ENCODE results near the gene TM2D3. TPM values are rescaled to one million over a fixed set of nuclear protein-coding genes. Genes with fewer than 3 reads are reported as not detected.
"Not testable (repeated sequence)": the region's sequence is repeated elsewhere in the genome, so short reads cannot be mapped to it uniquely, and the experiment has no call there.

The TM2D3 gene
- total RNA-seq, 2 donors from 2014 or later, result 33.7 to 42.7 TPM

DNA sequence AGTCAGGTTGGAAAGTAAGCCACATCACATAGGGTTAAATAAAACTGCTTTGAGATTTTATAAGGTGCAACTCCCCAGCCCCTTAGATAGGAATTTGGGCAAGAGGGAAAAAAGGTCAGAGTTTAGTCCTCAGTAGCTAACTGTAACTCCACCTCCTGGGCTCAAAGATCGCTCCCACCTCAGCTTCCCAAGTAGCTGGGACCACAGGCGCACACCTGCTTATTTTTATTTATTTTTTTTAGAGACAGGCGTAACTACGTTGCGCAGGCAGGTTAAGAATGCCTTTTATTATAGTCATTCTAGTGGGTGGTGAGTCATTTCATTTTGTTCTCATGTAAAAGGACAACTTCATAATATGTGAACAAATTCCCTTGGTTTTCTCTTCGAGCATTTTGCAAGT is 14.7 kb downstream of the TM2D3 start:
- H3K4me3 ChIP-seq, result no peak overlapping the region
- H3K27me3 ChIP-seq, result no peaks in the 10 kb centered on the region
- no peak overlapping the region for H3K27ac ChIP-seq
- H3K9me3 ChIP-seq, result no peaks in the 10 kb centered on the region
- peak; percentile 35 for DNase-seq
- TF ChIP-seq, protein P1, sequence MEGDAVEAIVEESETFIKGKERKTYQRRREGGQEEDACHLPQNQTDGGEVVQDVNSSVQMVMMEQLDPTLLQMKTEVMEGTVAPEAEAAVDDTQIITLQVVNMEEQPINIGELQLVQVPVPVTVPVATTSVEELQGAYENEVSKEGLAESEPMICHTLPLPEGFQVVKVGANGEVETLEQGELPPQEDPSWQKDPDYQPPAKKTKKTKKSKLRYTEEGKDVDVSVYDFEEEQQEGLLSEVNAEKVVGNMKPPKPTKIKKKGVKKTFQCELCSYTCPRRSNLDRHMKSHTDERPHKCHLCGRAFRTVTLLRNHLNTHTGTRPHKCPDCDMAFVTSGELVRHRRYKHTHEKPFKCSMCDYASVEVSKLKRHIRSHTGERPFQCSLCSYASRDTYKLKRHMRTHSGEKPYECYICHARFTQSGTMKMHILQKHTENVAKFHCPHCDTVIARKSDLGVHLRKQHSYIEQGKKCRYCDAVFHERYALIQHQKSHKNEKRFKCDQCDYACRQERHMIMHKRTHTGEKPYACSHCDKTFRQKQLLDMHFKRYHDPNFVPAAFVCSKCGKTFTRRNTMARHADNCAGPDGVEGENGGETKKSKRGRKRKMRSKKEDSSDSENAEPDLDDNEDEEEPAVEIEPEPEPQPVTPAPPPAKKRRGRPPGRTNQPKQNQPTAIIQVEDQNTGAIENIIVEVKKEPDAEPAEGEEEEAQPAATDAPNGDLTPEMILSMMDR (IDR thresholded peaks at IDR 0.05), result no peak
- intact Hi-C loops (cut with DNase I), result no loop called here
- H3K4me1 ChIP-seq, result peaks cover 8% of the 10 kb centered on the region
- no peak overlapping the region for H3K9ac ChIP-seq (ENCODE audit: low read depth in 2 of 2, low read length in 2 of 2)
- no peaks in the 10 kb centered on the region for H3K36me3 ChIP-seq

- TF ChIP-seq, protein P1 (IDR thresholded peaks at IDR 0.05), result no peak
- no peak for DNase-seq
- Histone ChIP-seq H3K4me3 (no peak overlapping the region), H3K9me3 (no peaks in the 10 kb centered on the region), H3K27ac (no peak overlapping the region), H3K36me3 (no peaks in the 10 kb centered on the region), H3K4me1 (peaks cover 8% of the 10 kb centered on the region), H3K9ac (ENCODE audit: low read depth in 2 of 2, low read length in 2 of 2) (no peak overlapping the region), H3K27me3 (no peaks in the 10 kb centered on the region)
- intact Hi-C loops (cut with DNase I), result no loop called here
These were observed 15.1 kb downstream of the TM2D3 start for GRCh38 chr15:101637038-101637437.

DNA sequence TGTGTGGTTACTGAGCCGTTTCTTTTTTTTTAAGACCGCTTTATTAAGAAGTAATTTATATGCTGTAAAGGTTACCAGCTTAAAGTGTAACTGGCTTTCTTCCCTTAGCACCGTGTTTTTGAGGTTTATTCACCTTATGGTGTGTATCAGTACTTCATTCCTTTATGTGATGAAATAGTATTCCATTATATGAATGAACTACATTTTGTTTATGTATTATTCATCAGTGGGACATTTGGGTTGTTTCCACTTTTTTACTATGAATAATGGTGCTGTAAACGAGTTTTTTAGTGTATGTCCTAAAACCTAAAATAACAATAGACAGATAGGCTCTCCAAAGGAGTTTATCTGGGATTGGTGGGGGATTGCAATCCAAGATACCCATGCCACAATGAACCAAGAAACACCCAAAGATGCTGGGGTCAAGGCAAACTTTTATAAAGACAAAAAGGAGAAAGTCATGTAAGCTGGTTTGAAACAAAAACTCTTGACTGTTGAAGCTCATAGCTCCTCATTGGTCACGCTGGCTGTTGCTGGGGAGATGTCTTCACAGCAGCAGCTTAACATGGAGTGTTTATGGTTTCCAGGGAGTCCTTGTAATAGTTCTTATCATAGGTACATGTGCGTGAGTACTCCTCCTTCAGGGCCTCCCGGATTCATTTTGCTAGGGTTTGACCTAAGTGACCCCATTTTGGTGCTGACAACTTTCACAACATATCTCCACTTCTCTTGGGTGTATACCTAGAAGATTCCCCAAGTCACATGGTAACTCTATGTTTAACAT is 16.0 kb downstream of the TM2D3 start:
- Histone ChIP-seq H3K9ac (ENCODE audit: low read depth in 2 of 2, low read length in 2 of 2) (no peak overlapping the region), H3K27me3 (no peaks in the 10 kb centered on the region), H3K4me3 (no peak overlapping the region), H3K9me3 (no peaks in the 10 kb centered on the region), H3K36me3 (no peaks in the 10 kb centered on the region), H3K27ac (no peak overlapping the region), H3K4me1 (peaks cover 5% of the 10 kb centered on the region)
- intact Hi-C loops (cut with DNase I), result no loop called here
- TF ChIP-seq, protein P1 (IDR thresholded peaks at IDR 0.05), result no peak
- DNase-seq, result no peak

GRCh38 chr15:101633356-101633755 is 18.8 kb downstream of the TM2D3 start:
- no peak for DNase-seq
- Histone ChIP-seq H3K4me3 (no peak overlapping the region), H3K4me1 (peaks cover 5% of the 10 kb centered on the region), H3K27me3 (no peaks in the 10 kb centered on the region), H3K36me3 (no peaks in the 10 kb centered on the region), H3K9me3 (no peaks in the 10 kb centered on the region), H3K9ac (ENCODE audit: low read depth in 2 of 2, low read length in 2 of 2) (no peak overlapping the region), H3K27ac (no peak overlapping the region)
- intact Hi-C loops (cut with DNase I), result no loop called here
- TF ChIP-seq, protein P1 (IDR thresholded peaks at IDR 0.05), result no peak

- intact Hi-C loops (cut with DNase I); H3K4me3 ChIP-seq; DNase-seq; H3K36me3 ChIP-seq; H3K27me3 ChIP-seq; H3K27ac ChIP-seq; H3K9ac ChIP-seq (ENCODE audit: low read depth in 2 of 2, low read length in 2 of 2); H3K4me1 ChIP-seq; H3K9me3 ChIP-seq: not testable (repeated sequence)
These were observed 25.5 kb downstream of the TM2D3 start for GRCh38 chr15:101626729-101627128.

GRCh38 chr15:101625980-101626379 is 26.2 kb downstream of the TM2D3 start:
- Histone ChIP-seq H3K4me1 (no peaks in the 10 kb centered on the region), H3K27me3 (no peaks in the 10 kb centered on the region), H3K9me3 (no peaks in the 10 kb centered on the region), H3K4me3 (no peak overlapping the region), H3K27ac (no peak overlapping the region), H3K9ac (ENCODE audit: low read depth in 2 of 2, low read length in 2 of 2) (no peak overlapping the region), H3K36me3 (no peaks in the 10 kb centered on the region)
- intact Hi-C loops (cut with DNase I), result no loop called here
- no peak for DNase-seq
- TF ChIP-seq, protein P1 (IDR thresholded peaks at IDR 0.05), result no peak
